Measurements from ENCODE around the gene JSRP1.

The JSRP1 gene

DNA sequence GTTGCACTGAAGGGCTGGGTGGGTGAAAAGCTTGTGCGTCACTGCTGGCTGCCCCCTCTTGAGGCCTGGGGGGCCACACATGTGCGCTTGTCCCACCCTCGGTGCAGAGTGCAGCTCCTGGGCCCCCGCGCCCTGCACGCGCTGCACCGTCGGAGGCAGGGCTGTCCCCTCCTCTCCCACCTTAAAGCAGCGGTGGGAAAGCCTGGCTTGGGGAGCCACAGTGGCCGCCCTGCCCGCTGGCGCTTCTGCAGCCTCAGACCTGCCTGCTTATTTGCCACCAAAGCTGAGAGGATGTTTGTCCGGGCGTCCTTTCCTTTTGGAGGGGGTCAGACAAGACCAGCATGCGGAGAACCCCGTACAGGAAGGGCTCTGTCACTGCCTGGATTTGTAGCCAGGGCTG, 46.8 kb downstream of the JSRP1 start:
- TF ChIP-seq, protein P1, sequence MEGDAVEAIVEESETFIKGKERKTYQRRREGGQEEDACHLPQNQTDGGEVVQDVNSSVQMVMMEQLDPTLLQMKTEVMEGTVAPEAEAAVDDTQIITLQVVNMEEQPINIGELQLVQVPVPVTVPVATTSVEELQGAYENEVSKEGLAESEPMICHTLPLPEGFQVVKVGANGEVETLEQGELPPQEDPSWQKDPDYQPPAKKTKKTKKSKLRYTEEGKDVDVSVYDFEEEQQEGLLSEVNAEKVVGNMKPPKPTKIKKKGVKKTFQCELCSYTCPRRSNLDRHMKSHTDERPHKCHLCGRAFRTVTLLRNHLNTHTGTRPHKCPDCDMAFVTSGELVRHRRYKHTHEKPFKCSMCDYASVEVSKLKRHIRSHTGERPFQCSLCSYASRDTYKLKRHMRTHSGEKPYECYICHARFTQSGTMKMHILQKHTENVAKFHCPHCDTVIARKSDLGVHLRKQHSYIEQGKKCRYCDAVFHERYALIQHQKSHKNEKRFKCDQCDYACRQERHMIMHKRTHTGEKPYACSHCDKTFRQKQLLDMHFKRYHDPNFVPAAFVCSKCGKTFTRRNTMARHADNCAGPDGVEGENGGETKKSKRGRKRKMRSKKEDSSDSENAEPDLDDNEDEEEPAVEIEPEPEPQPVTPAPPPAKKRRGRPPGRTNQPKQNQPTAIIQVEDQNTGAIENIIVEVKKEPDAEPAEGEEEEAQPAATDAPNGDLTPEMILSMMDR (IDR thresholded peaks at IDR 0.05; ENCODE audit: insufficient read depth, missing control alignments) = no peak
- DNase-seq (ENCODE audit: insufficient read length, low spot score) (no peak), FAIRE-seq (no peak)

DNA sequence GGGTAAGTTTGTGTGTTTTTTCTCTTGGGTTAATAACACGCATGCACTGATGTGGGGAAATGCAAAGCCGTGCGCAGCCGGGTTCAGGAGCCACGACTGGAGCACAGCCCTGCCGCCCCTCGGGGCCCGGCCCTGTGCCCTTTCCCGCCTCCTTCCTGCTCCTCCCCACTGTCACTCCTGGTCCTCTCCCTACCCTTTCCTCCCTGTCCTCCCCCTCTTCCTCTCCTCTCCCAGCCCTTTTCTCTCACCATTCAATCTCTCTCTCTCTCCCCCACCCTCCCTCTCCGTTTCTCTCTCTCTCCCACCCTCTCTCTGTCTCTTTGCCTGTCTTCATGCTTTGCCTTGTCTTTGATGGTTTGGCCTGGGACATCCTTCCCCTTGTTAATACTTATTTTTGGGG, 47.2 kb downstream of the JSRP1 start:
- TF ChIP-seq, protein P1 (IDR thresholded peaks at IDR 0.05; ENCODE audit: insufficient read depth, missing control alignments) = no peak
- FAIRE-seq (no peak), DNase-seq (ENCODE audit: insufficient read length, low spot score) (no peak)

DNA sequence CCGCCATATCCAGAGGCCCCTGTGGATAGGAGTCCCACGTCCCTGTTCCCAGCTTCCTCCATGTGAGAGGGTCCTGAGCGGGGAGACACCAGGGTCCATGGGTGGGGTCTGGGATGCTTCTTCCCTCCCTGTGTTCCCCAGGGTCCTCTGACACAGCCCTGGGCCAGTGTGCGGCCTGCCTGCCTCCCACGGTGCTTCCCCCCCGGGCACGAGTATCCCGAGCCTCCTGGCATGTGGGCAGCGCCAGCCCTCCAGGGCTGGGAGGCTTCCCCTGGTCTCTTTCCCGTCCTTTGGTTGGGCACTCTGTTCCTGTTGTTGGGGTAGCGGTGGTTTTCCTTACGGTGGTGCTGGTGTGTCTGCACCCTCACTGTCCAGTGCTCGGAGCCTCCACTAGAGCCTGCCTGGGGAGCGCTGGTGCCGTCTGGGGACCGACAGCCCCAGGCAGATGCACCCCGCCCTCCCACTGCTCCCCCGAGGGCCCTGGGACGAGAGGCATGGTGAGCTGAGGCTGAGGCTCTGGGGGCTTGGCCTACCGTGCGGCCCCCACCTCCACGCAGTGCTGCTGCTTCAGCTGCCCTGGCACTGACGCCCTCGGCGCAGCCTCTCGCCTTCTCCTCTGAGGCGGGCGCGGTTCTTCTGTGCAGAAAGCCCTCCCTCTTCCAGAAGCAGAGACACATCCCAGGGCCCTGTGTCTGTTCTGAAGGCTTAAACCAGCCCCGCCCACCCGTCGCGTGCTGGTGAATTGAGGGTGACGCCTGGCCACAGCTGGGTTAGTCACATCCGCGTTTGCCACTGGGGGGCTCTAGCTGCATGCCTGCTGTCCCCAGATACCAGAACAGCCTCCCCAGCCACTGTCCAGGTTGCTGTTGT, 48.0 kb downstream of the JSRP1 start:
- DNase-seq (ENCODE audit: insufficient read length, low spot score) = no peak

DNA sequence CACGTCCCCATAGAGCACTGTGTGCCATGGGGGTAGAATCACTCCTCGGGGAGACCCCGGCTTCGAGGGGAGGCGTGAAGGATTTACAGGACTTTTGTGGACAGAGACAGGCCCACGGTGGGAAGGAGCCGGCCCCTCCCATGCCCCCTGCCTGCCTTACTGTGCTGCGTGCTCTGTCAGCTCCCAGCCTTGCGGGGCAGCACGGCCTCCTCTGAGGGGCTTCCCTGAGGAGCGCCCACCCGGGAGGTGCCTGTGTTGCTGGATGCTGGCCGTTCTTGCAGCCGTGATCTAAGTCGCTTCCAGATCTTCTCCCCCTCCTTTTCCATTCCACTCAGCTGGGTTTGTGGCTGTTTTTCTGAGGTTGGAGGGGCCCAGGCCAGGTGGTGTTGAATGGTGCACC, 49.2 kb downstream of the JSRP1 start:
- DNase-seq (ENCODE audit: insufficient read length, low spot score) (no peak), FAIRE-seq (no peak)
- TF ChIP-seq, protein P1 (IDR thresholded peaks at IDR 0.05; ENCODE audit: insufficient read depth, missing control alignments) = no peak

More for the DNA sequence above, 48.0 kb downstream of the JSRP1 start:
- TF ChIP-seq, protein P1 (IDR thresholded peaks at IDR 0.05; ENCODE audit: insufficient read depth, missing control alignments) = no peak
- no peak for FAIRE-seq

DNA sequence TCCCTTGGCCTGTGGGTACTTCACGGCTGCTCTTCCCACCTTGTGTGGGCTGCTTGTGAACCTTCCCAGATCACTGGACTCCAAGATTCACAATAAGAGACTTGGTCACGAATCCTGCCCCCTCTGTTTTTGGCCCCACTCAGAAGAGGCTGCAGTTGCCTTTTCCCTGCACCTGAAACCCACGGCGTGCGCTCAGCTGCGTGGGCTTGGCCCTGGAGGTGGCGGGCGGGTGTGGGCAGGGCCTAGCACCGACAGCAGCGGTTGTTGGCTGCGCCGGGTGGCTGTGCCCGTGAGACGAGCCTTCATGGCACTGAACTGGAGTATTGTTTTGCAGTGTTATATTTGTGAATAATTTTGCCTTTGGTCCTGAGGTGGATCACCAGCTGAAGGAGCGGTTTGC, 53.9 kb downstream of the JSRP1 start:
- TF ChIP-seq, protein P1 (IDR thresholded peaks at IDR 0.05; ENCODE audit: insufficient read depth, missing control alignments) = no peak
- DNase-seq (ENCODE audit: insufficient read length, low spot score) = no peak
- no peak for FAIRE-seq
